Hepatocyte (in vitro differentiated cells): ENCODE results near the gene PCK1. TPM values are rescaled to one million over a fixed set of nuclear protein-coding genes. Genes with fewer than 3 reads are reported as not detected.

Experiments
- DNase-seq: peaks from one replicate; pipeline ENCODE4 v3.0.0-alpha.2; 2016; ENCODE audit warnings: low spot score
- H2AFZ ChIP-seq: fragments of 200-600 bp; sonication (generic); 2 replicates; pipeline ENCODE4 v1.6.0; 2016; ENCODE audit warnings: antibody characterized with exemption, mild to moderate bottlenecking
- H3K27ac ChIP-seq: fragments of 200-600 bp; sonication (generic); 2 replicates; pipeline ENCODE4 v1.5.1; 2016; ENCODE audit warnings: mild to moderate bottlenecking
- H3K27me3 ChIP-seq: fragments of 200-600 bp; sonication (generic); 2 replicates; pipeline ENCODE4 v1.6.1; 2016
- H3K36me3 ChIP-seq: fragments of 200-600 bp; sonication (generic); replicated peaks from 2 replicates; pipeline ENCODE4 v1.5.1; 2016; ENCODE audit warnings: low read depth; ENCODE audit not compliant: insufficient read depth
- H3K4me1 ChIP-seq: fragments of 200-600 bp; sonication (generic); 2 replicates; pipeline ENCODE4 v1.5.1; 2016; ENCODE audit warnings: mild to moderate bottlenecking, moderate library complexity; ENCODE audit not compliant: insufficient read depth
- H3K4me2 ChIP-seq: fragments of 200-600 bp; sonication (generic); 2 replicates; pipeline ENCODE4 v1.6.0; 2016
- H3K4me3 ChIP-seq: fragments of 200-600 bp; sonication (generic); 2 replicates; pipeline ENCODE4 v1.5.1; 2016; ENCODE audit warnings: mild to moderate bottlenecking
- H3K79me2 ChIP-seq: fragments of 200-600 bp; sonication (generic); 2 replicates; pipeline ENCODE4 v1.6.0; 2017; ENCODE audit warnings: mild to moderate bottlenecking
- H3K9me2 ChIP-seq: fragments of 200-600 bp; sonication (generic); replicated peaks from 2 replicates; pipeline ENCODE4 v1.6.0; 2017; ENCODE audit warnings: mild to moderate bottlenecking; ENCODE audit not compliant: insufficient read depth
- H3K9me3 ChIP-seq: fragments of 200-600 bp; sonication (generic); 2 replicates; pipeline ENCODE4 v1.5.1; 2016; ENCODE audit warnings: low read depth, mild to moderate bottlenecking
- H4K20me1 ChIP-seq: fragments of 200-600 bp; sonication (generic); 2 replicates; pipeline ENCODE4 v1.6.0; 2016; ENCODE audit warnings: mild to moderate bottlenecking; ENCODE audit not compliant: insufficient read depth, poor library complexity, severe bottlenecking
- EZH2 ChIP-seq: fragments of 200-600 bp; sonication (generic); IDR thresholded peaks from 2 replicates; pipeline ENCODE4 v1.6.1; 2016; ENCODE audit warnings: antibody characterized with exemption, mild to moderate bottlenecking, borderline replicate concordance
- EZH2phosphoT487 ChIP-seq: fragments of 200-600 bp; sonication (generic); IDR thresholded peaks from one replicate; pipeline ENCODE4 v1.6.1; 2018; ENCODE audit warnings: antibody characterized with exemption, mild to moderate bottlenecking, low read depth, moderate library complexity; ENCODE audit not compliant: unreplicated experiment, severe bottlenecking
- WGBS: methylation state at CpG from one replicate; pipeline ENCODE4 v1.1.6; 2016; ENCODE audit warnings: low lambda C conversion rate; ENCODE audit errors: missing lambda C conversion rate; 5-methylcytosine and 5-hydroxymethylcytosine counted together
- polyA plus RNA-seq: library from polyadenylated mRNA; unstranded; fragments of >200 nt; fragmentation: Nextera tagmentation; extraction: Ambion mirVana; gene quantifications from 2 replicates; pipeline ENCODE4 v1.2.1, GENCODE V29; 2016
- total RNA-seq: library from RNA; depleted of rRNA; stranded (reverse); fragments of >200 nt; gene quantifications from 2 replicates; pipeline ENCODE4 v1.2.3, GENCODE V29; 2014
- TF ChIP-seq, protein P1 (sequence below): fragments of 200-600 bp; sonication (generic); IDR thresholded peaks from 2 replicates; pipeline ENCODE4 v1.5.1; 2016; ENCODE audit warnings: antibody characterized with exemption, mild to moderate bottlenecking; ENCODE audit not compliant: poor library complexity

Gene PCK1
- total and polyA plus RNA-seq, 2 experiments from 2014 or later = 11.6 to 12.8 TPM

DNA sequence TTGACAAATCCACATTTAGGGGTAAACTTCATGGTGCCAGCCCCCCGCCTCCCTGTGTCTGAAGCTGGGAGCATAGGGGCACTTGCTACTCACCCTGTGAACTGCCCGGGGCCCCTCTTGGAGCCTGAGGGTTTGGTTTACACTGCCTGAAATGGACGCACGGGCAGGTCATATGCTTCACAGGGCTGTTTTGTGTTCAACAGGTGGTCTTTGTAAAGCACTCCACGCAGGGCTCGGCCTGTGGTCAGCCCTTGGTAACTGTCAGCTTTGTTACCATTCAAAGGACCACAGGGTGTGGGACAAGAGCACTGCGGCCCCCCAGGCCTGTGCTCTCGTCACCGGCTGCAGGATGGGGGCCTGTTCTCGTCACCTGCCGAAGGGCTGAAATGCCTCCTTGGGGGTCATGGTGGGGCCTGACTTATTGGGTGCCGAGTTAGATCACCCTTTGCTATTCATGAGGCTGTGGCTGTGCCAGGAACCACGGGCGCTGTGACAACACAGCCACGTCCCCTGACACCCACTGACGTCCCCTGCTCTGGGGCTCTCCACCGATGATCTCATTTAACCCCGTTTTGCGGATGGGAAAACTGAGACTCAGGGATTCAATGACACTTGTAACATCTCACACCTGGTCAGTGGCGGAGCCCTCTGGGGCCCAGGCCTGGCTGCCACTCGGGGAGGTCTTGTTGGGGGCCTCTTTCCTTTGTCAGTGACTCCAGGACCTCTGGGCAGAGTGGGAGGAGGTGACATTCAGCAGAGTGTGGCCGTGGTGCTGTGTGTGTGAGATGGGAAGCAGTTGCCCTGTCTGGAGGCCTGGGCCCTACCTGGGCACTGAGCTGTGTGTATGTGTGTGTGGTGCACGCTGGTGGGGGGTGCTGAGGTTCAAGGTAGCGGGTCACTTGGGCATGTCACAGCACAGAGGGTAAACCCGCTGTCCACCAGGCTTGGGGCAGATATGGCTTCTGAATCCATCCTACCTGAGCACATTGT lies 34.4 kb downstream of the PCK1 start:
- no peaks in the 10 kb centered on the region for H3K9me3 ChIP-seq
- H3K9me2 ChIP-seq = no peaks in the 10 kb centered on the region
- WGBS = 89% methylated on average over 25 of the region's 25 CpGs
- no peak overlapping the region for H3K27ac ChIP-seq
- H3K36me3 ChIP-seq = no peaks in the 10 kb centered on the region
- no peak overlapping the region for H3K4me2 ChIP-seq
- H3K4me3 ChIP-seq = no peak overlapping the region
- DNase-seq = no peak
- H2AFZ ChIP-seq = no peak overlapping the region
- no peaks in the 10 kb centered on the region for H3K79me2 ChIP-seq
- no peaks in the 10 kb centered on the region for H3K27me3 ChIP-seq
- TF ChIP-seq EZH2 (no peak), EZH2phosphoT487 (no peak)
- TF ChIP-seq, protein P1, sequence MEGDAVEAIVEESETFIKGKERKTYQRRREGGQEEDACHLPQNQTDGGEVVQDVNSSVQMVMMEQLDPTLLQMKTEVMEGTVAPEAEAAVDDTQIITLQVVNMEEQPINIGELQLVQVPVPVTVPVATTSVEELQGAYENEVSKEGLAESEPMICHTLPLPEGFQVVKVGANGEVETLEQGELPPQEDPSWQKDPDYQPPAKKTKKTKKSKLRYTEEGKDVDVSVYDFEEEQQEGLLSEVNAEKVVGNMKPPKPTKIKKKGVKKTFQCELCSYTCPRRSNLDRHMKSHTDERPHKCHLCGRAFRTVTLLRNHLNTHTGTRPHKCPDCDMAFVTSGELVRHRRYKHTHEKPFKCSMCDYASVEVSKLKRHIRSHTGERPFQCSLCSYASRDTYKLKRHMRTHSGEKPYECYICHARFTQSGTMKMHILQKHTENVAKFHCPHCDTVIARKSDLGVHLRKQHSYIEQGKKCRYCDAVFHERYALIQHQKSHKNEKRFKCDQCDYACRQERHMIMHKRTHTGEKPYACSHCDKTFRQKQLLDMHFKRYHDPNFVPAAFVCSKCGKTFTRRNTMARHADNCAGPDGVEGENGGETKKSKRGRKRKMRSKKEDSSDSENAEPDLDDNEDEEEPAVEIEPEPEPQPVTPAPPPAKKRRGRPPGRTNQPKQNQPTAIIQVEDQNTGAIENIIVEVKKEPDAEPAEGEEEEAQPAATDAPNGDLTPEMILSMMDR = no peak
- no peaks in the 10 kb centered on the region for H4K20me1 ChIP-seq
- no peaks in the 10 kb centered on the region for H3K4me1 ChIP-seq

DNA sequence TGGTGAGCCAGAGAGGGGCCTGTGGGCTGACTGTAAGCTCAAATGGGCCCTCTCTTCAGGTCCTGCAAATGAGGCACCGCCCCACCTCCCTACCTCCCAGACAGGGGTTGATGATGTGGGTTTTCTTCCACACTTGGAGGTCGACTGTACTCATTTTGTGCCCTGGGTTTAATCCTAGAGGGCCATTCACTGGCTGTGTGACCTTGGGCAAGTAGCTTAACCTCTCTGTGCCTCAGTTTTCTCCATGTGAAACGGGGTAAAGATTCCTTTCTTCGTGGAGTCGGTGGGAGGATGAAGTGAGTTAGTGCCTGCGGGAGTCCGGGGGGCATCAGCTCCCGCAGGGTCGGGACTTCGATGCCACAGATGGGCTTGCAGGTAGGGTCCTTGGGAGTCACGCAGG lies 35.4 kb downstream of the PCK1 start:
- Histone ChIP-seq H3K79me2 (no peaks in the 10 kb centered on the region), H3K4me2 (no peak overlapping the region), H3K9me2 (no peaks in the 10 kb centered on the region), H3K36me3 (no peaks in the 10 kb centered on the region), H3K9me3 (no peaks in the 10 kb centered on the region), H3K27me3 (no peaks in the 10 kb centered on the region), H4K20me1 (no peaks in the 10 kb centered on the region), H3K27ac (no peak overlapping the region), H3K4me3 (no peak overlapping the region), H3K4me1 (no peaks in the 10 kb centered on the region), H2AFZ (no peak overlapping the region)
- 83% methylated on average over 11 of the region's 11 CpGs for WGBS
- no peak for TF ChIP-seq EZH2phosphoT487
- TF ChIP-seq EZH2 = no peak
- TF ChIP-seq, protein P1 = no peak
- no peak for DNase-seq

DNA sequence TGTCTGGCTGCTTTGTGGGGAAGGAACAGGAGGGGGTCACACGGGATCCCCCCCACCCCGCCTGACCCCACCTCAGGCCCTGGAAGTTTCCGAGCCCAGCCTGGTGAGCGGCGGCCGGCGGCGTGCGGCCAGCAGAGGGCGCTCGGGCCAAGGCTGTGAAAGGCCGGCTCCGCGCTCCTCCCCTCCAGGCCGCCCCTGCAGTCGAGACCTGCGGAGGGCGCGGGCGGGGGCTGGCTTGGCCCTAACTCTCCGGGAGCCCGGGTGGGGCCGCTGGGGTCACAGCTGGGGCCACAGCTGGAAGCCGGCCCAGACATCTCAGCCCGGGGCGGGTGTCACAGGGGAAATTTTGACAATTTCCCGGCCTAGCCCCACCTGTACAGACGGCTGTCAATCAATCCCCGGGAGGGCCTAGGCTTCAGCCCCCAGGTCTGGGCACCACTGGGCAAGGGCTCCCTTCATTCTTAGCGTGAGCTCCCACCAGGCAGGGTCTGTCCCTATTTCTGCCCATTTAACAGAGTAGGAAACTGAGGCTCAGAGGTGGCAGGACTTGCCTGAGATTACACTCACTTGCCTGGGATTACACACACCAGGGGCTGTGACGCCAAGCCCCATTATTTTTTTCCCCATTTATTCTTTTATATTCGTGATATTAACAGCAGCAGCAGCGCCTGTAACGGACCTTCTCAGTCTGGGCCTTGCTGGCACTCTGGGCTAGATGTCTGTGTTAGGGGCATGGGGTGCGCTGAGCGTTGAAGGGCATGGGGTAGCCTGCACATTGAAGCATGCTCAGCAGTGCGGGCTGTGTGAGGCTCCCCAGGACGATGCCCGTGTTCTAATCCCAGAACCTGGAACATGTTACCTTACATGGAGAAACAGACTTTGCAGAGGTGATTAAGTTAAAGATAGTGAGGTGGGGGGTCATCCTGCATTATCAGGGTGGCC lies 36.4 kb downstream of the PCK1 start:
- Histone ChIP-seq H3K9me3 (no peaks in the 10 kb centered on the region), H3K36me3 (no peaks in the 10 kb centered on the region), H4K20me1 (no peaks in the 10 kb centered on the region), H3K27ac (no peak overlapping the region), H3K9me2 (no peaks in the 10 kb centered on the region), H3K4me2 (peak overlapping the region; percentile 82), H3K4me1 (no peaks in the 10 kb centered on the region), H3K27me3 (no peaks in the 10 kb centered on the region), H3K4me3 (no peak overlapping the region), H2AFZ (no peak overlapping the region), H3K79me2 (no peaks in the 10 kb centered on the region)
- 31% methylated on average over 32 of the region's 39 CpGs for WGBS
- peak; percentile 86 for DNase-seq
- TF ChIP-seq, protein P1 = peak; percentile 99
- TF ChIP-seq EZH2 = no peak
